GM18867 (cell line): Measurements from ENCODE around the gene LRFN5.
"Not testable (repeated sequence)": the region's sequence is repeated elsewhere in the genome, so short reads cannot be mapped to it uniquely, and the experiment has no call there.

Experiments used
- ATAC-seq: cut with Tn5 transposase; IDR thresholded peaks from one replicate; pipeline ENCODE4 v1.9.1; 2021; ENCODE audit warnings: mild to moderate bottlenecking, moderate library complexity; ENCODE audit not compliant: unreplicated experiment

The LRFN5 gene

GRCh38 chr14:41878321-41878720 lies 271.6 kb downstream of the LRFN5 start:
- no peak for ATAC-seq

- no peak for ATAC-seq
Observed at GRCh38 chr14:41891624-41892023, 284.9 kb downstream of the LRFN5 start.

GRCh38 chr14:41899416-41899815 lies 292.7 kb downstream of the LRFN5 start:
- no peak for ATAC-seq

DNA sequence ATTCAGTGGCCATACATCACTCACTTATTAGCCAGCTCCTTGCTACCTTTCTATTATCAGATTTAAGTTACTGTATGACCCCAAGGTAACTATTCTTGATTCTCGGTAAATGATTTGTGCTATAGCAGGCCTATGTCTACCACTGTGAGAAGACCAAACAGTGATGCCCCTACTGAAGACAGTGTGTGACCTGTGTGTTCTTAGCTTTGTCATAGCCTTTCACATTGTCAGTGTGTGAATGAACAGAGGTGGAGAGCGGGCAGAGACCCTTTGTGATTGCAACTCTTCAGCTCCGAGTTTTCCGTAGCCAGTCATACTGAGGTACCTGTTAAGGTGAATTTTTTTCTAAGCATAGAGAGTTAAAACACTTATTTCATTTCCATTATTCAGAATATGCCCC lies 294.0 kb downstream of the LRFN5 start:
- no peak for ATAC-seq

DNA sequence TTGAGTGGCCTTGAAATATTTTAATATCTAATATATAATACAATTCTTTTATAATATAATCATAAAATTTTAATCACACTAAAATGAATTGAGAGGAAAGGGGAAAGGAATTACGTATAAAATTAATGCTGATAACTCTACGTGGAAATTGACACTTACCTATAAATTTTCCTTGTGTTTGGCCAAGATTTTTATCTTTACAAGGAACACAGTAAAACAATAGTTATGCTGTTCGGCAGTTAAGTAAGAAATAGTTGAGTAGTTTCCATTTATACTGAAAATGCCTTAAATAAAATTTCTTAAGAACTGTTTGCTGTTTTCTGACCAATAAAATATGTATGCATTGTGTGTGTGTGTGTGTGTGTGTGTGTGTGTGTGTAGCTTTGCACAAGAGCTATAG lies 294.4 kb downstream of the LRFN5 start:
- no peak for ATAC-seq

DNA sequence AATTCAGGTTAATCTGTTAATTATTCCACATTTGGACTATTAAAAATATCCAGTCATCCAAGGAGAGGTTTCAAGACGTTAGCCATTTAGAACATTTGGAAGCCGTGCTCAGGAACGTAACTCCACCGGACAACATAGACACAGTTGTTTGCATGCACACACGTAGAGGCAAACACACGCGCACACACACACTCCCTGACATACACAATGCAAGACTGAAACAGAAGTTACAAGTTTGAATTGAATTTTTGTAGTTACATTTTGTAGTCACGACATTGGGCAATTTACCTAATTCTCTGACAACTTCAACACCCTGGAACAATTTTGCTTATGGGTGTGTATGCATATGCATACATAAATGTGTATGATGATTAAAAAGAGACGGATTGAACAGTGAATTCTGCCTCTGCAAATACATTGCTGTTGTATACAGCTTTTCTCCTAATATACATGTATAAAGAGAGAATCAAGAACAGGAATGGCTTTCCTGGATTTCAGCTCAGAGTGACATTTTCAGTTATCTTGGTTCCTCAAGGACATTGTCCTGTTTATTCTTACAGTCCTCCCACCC lies 298.8 kb downstream of the LRFN5 start:
- no peak for ATAC-seq

- ATAC-seq = not testable (repeated sequence)
Observed at GRCh38 chr14:41911155-41911554, 304.5 kb downstream of the LRFN5 start.

- no peak for ATAC-seq
Observed at GRCh38 chr14:41913398-41913797, 306.7 kb downstream of the LRFN5 start.

GRCh38 chr14:41915732-41916131 lies 309.1 kb downstream of the LRFN5 start:
- ATAC-seq = no peak

DNA sequence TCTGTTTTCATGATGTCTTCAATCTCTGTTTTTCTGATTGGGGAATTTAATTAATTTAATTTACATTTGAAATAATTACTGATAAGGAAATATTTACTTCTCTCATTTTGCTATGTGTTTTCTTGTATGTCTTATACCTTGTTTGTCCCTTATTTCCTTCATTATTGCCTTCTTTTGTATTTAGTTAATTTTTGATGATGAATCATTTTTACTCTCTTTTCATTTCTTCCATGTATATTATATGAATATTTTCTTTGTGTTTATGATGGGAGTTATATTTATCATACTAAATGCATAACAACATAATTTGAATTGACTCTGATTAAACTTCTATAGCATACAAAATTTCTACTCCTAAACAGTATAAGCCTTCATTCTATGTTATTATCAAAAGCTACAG lies 309.6 kb downstream of the LRFN5 start:
- no peak for ATAC-seq

- no peak for ATAC-seq
Observed at GRCh38 chr14:41925409-41925808, 318.7 kb downstream of the LRFN5 start.

GRCh38 chr14:41950428-41951151 lies 343.9 kb downstream of the LRFN5 start:
- ATAC-seq = no peak
